Measurements from ENCODE around the gene CDH16. TPM values are rescaled to one million over a fixed set of nuclear protein-coding genes. Genes with fewer than 3 reads are reported as not detected.
"Not testable (repeated sequence)": the region's sequence is repeated elsewhere in the genome, so short reads cannot be mapped to it uniquely, and the experiment has no call there.

Gene CDH16
- total RNA-seq, 2 donors from 2014 or later, result not detected

DNA sequence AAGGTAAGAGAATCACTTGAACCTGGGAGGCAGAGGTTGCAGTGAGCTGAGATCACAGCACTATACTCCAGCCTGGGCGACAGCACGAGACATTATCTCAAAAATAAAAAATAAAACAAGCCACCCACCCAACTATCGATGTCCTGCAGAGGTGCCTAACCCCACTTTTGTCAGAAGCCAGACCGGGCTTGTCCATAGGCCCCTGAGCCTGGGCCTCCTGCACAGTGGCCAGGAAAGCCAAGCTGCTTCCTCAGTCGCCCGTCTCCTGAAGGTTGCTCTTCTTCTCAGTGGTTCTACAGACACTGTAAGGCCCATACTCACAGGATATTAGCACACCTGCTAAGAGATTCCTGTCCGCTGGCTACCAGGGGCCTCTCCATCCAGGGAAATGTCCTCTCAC, 27.9 kb upstream of the CDH16 start:
- H3K27me3 ChIP-seq (ENCODE audit: control insufficient read depth, insufficient read depth, low read length, poor library complexity, severe bottlenecking), result peaks cover 33% of the 10 kb centered on the region
- DNase-seq, result no peak
- no peak overlapping the region for H3K27ac Mint-ChIP-seq
- no peak overlapping the region for H3K9ac ChIP-seq (ENCODE audit: extremely low read depth, low read length, poor library complexity, severe bottlenecking)
- H3K9me3 ChIP-seq (ENCODE audit: control insufficient read depth, low read length), result peaks cover 6% of the 10 kb centered on the region
- H3K36me3 ChIP-seq (ENCODE audit: control insufficient read depth, insufficient read depth, low read length), result peaks cover 9% of the 10 kb centered on the region
- no peaks in the 10 kb centered on the region for H3K4me1 ChIP-seq (ENCODE audit: control insufficient read depth, insufficient read depth, low read length)
- H3K9me3 Mint-ChIP-seq, result peaks cover 6% of the 10 kb centered on the region
- peaks cover 22% of the 10 kb centered on the region for H3K36me3 Mint-ChIP-seq (ENCODE audit: low read depth)
- peaks cover 13% of the 10 kb centered on the region for H3K27me3 Mint-ChIP-seq (ENCODE audit: insufficient read depth)
- H3K4me3 Mint-ChIP-seq, result no peak overlapping the region
- TF ChIP-seq, protein P1, sequence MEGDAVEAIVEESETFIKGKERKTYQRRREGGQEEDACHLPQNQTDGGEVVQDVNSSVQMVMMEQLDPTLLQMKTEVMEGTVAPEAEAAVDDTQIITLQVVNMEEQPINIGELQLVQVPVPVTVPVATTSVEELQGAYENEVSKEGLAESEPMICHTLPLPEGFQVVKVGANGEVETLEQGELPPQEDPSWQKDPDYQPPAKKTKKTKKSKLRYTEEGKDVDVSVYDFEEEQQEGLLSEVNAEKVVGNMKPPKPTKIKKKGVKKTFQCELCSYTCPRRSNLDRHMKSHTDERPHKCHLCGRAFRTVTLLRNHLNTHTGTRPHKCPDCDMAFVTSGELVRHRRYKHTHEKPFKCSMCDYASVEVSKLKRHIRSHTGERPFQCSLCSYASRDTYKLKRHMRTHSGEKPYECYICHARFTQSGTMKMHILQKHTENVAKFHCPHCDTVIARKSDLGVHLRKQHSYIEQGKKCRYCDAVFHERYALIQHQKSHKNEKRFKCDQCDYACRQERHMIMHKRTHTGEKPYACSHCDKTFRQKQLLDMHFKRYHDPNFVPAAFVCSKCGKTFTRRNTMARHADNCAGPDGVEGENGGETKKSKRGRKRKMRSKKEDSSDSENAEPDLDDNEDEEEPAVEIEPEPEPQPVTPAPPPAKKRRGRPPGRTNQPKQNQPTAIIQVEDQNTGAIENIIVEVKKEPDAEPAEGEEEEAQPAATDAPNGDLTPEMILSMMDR (conservative IDR thresholded peaks at IDR 0.05), result no peak
- H3K27ac ChIP-seq (ENCODE audit: low read depth, low read length), result no peak overlapping the region
- H3K4me3 ChIP-seq (ENCODE audit: low read length), result no peak overlapping the region
- H3K4me1 Mint-ChIP-seq, result no peaks in the 10 kb centered on the region
- WGBS, 2 experiments (ENCODE audit: insufficient coverage in 1 of 2, insufficient read length in 1 of 2), result 86 to 97% methylated on average over 5 to 7 of the region's 7 CpGs

DNA sequence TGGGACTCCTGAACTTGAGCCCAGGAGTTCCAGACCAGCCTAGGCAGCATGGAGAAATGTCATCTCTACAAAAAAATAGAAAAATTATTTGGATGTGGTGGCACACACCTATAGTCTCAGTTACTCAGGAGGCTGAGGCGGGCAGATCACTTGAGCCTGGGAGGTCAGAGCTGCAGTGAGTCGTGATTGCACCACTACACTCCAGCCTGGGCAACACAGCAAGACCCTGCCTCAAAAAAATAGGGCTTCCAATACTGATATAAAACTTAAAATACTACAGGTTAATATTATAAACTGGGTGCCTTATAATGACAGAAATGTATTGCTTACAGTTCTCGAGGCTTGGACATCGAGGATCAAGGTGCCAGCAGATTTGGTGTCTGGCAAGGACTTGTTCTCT, 27.3 kb upstream of the CDH16 start:
- Histone ChIP-seq H3K4me3 (ENCODE audit: low read length) (no peak overlapping the region), H3K9me3 (ENCODE audit: control insufficient read depth, low read length) (peaks cover under 1% of the 10 kb centered on the region), H3K36me3 (ENCODE audit: control insufficient read depth, insufficient read depth, low read length) (peaks cover 9% of the 10 kb centered on the region), H3K4me1 (ENCODE audit: control insufficient read depth, insufficient read depth, low read length) (no peaks in the 10 kb centered on the region), H3K9ac (ENCODE audit: extremely low read depth, low read length, poor library complexity, severe bottlenecking) (no peak overlapping the region), H3K27me3 (ENCODE audit: control insufficient read depth, insufficient read depth, low read length, poor library complexity, severe bottlenecking) (peaks cover 33% of the 10 kb centered on the region), H3K27ac (ENCODE audit: low read depth, low read length) (no peak overlapping the region)
- Mint-ChIP-seq H3K27me3 (ENCODE audit: insufficient read depth) (peaks cover 13% of the 10 kb centered on the region), H3K4me3 (no peak overlapping the region), H3K9me3 (no peaks in the 10 kb centered on the region), H3K36me3 (ENCODE audit: low read depth) (peaks cover 23% of the 10 kb centered on the region), H3K27ac (no peak overlapping the region), H3K4me1 (no peaks in the 10 kb centered on the region)
- 90% methylated on average over 4 of the region's 4 CpGs for WGBS, 2 experiments (ENCODE audit: insufficient coverage in 1 of 2, insufficient read length in 1 of 2)
- TF ChIP-seq, protein P1 (conservative IDR thresholded peaks at IDR 0.05), result no peak
- no peak for DNase-seq

DNA sequence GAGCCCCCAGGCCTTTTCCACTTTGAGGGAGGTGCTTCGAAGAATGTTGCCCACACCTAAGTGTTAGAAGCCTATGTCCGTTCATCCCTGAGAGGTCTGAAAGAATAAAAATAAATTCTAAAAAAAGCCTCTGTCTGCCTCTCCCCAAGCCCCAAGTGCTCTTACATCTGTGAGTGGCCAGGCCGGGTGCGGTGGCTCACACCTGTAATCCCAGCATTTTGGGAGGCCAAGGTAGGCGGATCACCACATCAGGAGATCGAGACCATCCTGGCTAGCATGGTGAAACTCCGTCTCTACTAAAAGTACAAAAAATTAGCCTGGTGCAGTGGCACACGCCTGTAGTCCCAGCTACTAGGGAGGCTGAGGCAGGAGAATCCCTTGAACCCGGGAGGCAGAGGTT, 26.3 kb upstream of the CDH16 start:
- not testable (repeated sequence) for H3K27ac Mint-ChIP-seq; H3K4me3 ChIP-seq (ENCODE audit: low read length); H3K9me3 Mint-ChIP-seq; H3K4me1 ChIP-seq (ENCODE audit: control insufficient read depth, insufficient read depth, low read length); DNase-seq; H3K4me1 Mint-ChIP-seq; H3K27ac ChIP-seq (ENCODE audit: low read depth, low read length); H3K4me3 Mint-ChIP-seq; H3K9me3 ChIP-seq (ENCODE audit: control insufficient read depth, low read length); H3K9ac ChIP-seq (ENCODE audit: extremely low read depth, low read length, poor library complexity, severe bottlenecking)
- 92 to 100% methylated on average over 7 to 9 of the region's 9 CpGs for WGBS, 2 experiments (ENCODE audit: insufficient coverage in 1 of 2, insufficient read length in 1 of 2)
- H3K27me3 ChIP-seq (ENCODE audit: control insufficient read depth, insufficient read depth, low read length, poor library complexity, severe bottlenecking), result peaks cover 28% of the 10 kb centered on the region
- Mint-ChIP-seq H3K27me3 (ENCODE audit: insufficient read depth) (peaks cover 13% of the 10 kb centered on the region), H3K36me3 (ENCODE audit: low read depth) (peaks cover 23% of the 10 kb centered on the region)
- peaks cover 16% of the 10 kb centered on the region for H3K36me3 ChIP-seq (ENCODE audit: control insufficient read depth, insufficient read depth, low read length)

DNA sequence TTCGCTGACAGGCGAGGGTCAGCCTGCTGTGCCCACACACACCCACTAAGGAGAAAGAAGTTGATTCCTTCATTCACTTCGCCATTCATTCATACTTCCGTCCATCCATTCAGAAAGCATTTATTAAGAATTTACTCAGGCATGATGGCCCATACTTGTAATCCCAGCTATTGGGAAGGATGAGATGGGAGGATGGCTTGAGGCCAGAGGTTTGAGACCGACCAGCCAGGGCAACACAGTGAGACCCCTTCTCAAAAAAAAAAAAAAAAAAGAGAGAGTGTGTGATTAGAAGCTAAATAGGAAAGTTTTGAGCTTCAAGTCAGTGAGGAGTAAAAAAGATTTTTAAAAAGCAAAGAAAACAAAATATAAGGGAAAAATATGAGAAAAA, 25.4 kb upstream of the CDH16 start:
- peaks cover 25% of the 10 kb centered on the region for H3K36me3 ChIP-seq (ENCODE audit: control insufficient read depth, insufficient read depth, low read length)
- no peak for DNase-seq
- H3K27me3 ChIP-seq (ENCODE audit: control insufficient read depth, insufficient read depth, low read length, poor library complexity, severe bottlenecking), result peaks cover 19% of the 10 kb centered on the region
- Mint-ChIP-seq H3K27ac (no peak overlapping the region), H3K4me3 (no peak overlapping the region), H3K4me1 (no peaks in the 10 kb centered on the region), H3K27me3 (ENCODE audit: insufficient read depth) (peaks cover 9% of the 10 kb centered on the region), H3K36me3 (ENCODE audit: low read depth) (peaks cover 23% of the 10 kb centered on the region), H3K9me3 (no peaks in the 10 kb centered on the region)
- no peak overlapping the region for H3K4me3 ChIP-seq (ENCODE audit: low read length)
- no peak overlapping the region for H3K9ac ChIP-seq (ENCODE audit: extremely low read depth, low read length, poor library complexity, severe bottlenecking)
- TF ChIP-seq, protein P1 (conservative IDR thresholded peaks at IDR 0.05), result no peak
- no peak overlapping the region for H3K27ac ChIP-seq (ENCODE audit: low read depth, low read length)
- no peaks in the 10 kb centered on the region for H3K9me3 ChIP-seq (ENCODE audit: control insufficient read depth, low read length)
- 100% methylated on average over 3 of the region's 5 CpGs; no CpG with 5 or more reads in 1 of the 2 experiments for WGBS, 2 experiments (ENCODE audit: insufficient coverage in 1 of 2, insufficient read length in 1 of 2)
- no peaks in the 10 kb centered on the region for H3K4me1 ChIP-seq (ENCODE audit: control insufficient read depth, insufficient read depth, low read length)

Measured in endodermal cell (in vitro differentiated cells).